Sigmoid colon (tissue), 7 donors: ENCODE measurements around the gene MYORG. TPM values are rescaled to one million over a fixed set of nuclear protein-coding genes. Genes with fewer than 3 reads are reported as not detected.
"Not testable (repeated sequence)": the region's sequence is repeated elsewhere in the genome, so short reads cannot be mapped to it uniquely, and the experiment has no call there.

ENCODE experiments used
- DNase-seq: peaks from one replicate; pipeline ENCODE4 v3.0.0-alpha.2; 2019
- H3K27ac ChIP-seq, 4 donors: fragments of 200-600 bp; sonication (generic); one replicate each; pipeline ENCODE4 v1.5.1; 2016 to 2019; ENCODE audit warnings: mild to moderate bottlenecking in 1 of 4
- H3K27me3 ChIP-seq, 3 donors: fragments of 200-600 bp; sonication (generic); one replicate each; pipeline ENCODE4 v1.5.1; 2019; ENCODE audit warnings: mild to moderate bottlenecking in 1 of 3
- H3K36me3 ChIP-seq, 4 donors: fragments of 200-600 bp; sonication (generic); one replicate each; pipeline ENCODE4 v1.5.1; 2016 to 2019
- H3K4me1 ChIP-seq, 4 donors: fragments of 200-600 bp; sonication (generic); one replicate each; pipeline ENCODE4 v1.5.1; 2017 to 2019
- H3K4me3 ChIP-seq, 4 donors: fragments of 200-600 bp; sonication (generic); one replicate each; pipeline ENCODE4 v1.5.1; 2017 to 2019; ENCODE audit warnings: mild to moderate bottlenecking in 2 of 4, moderate library complexity in 1 of 4
- H3K9me3 ChIP-seq, 4 donors: fragments of 200-600 bp in 3 of 4; sonication (generic) in 3 of 4; one replicate each; pipeline versions ENCODE4 v1.5.1 to v1.6.1; 2013 to 2019
- CTCF ChIP-seq, 4 experiments: fragments of 450-650 bp in 3 of 4; fragments of 200-600 bp in 1 of 4; IDR thresholded peaks; one replicate each; pipeline ENCODE4 v1.5.1; 2016 to 2019; ENCODE audit warnings: antibody characterized with exemption in 4 of 4, mild to moderate bottlenecking in 3 of 4, moderate library complexity in 2 of 4
- EP300 ChIP-seq, 4 donors: sonication (generic); formaldehyde crosslinking; IDR thresholded peaks; one replicate each; pipeline ENCODE4 v1.6.1; 2017; ENCODE audit warnings: antibody characterized with exemption in 4 of 4
- POLR2A ChIP-seq, 2 donors: fragments of 450-650 bp; IDR thresholded peaks; one replicate each; pipeline ENCODE4 v1.6.1; 2016; ENCODE audit warnings: antibody characterized with exemption in 2 of 2, mild to moderate bottlenecking in 2 of 2, moderate library complexity in 2 of 2
- POLR2AphosphoS5 ChIP-seq, 4 donors: sonication (generic); formaldehyde crosslinking; IDR thresholded peaks; one replicate each; pipeline ENCODE4 v1.6.1; 2017; ENCODE audit warnings: antibody characterized with exemption in 4 of 4
- WGBS, 2 donors: extraction: QIAGEN DNeasy Blood & Tissue Kit; methylation state at CpG; one replicate each; pipeline ENCODE4 v1.1.7; 2013; 5-methylcytosine and 5-hydroxymethylcytosine counted together
- intact Hi-C: fragments of 100-400 bp; cut with DNase I; formaldehyde crosslinking; loops from one replicate; pipeline ENCODE4 v1.15.1; 2023
- polyA plus RNA-seq, 3 donors: library from polyadenylated mRNA; stranded (reverse); fragments of 200-250 nt; gene quantifications; one replicate each; pipeline ENCODE4 v1.2.3, GENCODE V29; 2013
- total RNA-seq, 4 donors: library from RNA; depleted of rRNA; stranded (reverse); fragments of >200 nt; gene quantifications; one replicate each; pipeline ENCODE4 v1.1.0, GENCODE V29; 2016
- donor health status: healthy with polysubstance abuse.
- donor health status: Bipolar disorder and iron deficiency.
- donor health status: healthy.

Gene MYORG
- total and polyA plus RNA-seq, 7 donors: 3.0 to 23.5 (median 18.5) TPM

DNA sequence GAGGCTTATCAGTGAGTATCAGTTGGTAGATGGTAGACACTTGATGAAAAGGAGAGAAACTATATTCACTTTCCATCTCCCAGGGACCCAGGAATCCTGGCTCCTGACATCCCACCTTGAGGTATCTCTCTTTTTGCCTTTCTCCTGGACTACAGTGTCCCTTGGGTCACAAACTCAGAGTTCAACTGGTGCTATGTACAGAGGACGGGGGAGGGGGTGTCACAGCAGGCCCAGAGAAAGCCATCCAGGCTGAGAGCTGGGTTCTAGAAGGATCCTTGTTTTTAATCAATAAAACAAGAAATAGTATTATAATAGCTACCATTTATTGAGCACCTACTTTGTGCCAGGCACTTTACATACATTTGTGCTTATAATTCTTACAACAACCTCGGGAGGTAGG lies 10.3 kb downstream of the MYORG start:
- intact Hi-C loops: no loop called here
- Histone ChIP-seq H3K9me3 (no peaks in the 10 kb centered on the region), H3K27ac (no peak overlapping the region), H3K4me1 (peaks cover 0 to 39% (median 32%) of the 10 kb centered on the region in 4 donors), H3K36me3 (peaks cover 5 to 17% (median 12%) of the 10 kb centered on the region in 4 donors), H3K4me3 (no peak overlapping the region), H3K27me3 (no peaks in the 10 kb centered on the region)
- TF ChIP-seq POLR2A (IDR thresholded peaks at IDR 0.05) (no peak), POLR2AphosphoS5 (IDR thresholded peaks at IDR 0.05) (no peak), EP300 (IDR thresholded peaks at IDR 0.05) (no peak)
- no peak for DNase-seq
- WGBS, 2 donors: 93 to 96% methylated on average over 2 of the region's 2 CpGs

DNA sequence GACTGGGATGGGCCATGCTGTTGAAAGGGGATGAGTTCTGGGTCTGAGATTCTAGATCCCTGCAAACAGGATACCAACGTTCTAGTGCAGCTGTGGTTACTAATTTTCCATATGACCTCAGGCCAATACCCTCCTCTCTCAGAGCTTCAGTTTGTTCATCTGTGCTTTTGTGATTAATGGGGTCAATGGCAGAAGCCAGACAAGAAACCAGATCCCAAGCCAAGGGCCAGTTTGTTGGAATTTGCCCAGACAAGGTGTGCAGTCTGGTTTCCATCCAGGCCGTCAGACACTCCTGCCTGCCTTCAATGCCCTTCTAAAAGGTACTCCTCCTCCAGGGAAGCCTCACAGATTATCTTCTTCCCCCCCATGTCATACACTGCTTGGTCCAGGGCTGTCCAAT lies 11.4 kb downstream of the MYORG start:
- intact Hi-C loops: no loop called here
- 61 to 86% methylated on average over 2 of the region's 2 CpGs for WGBS, 2 donors

GRCh38 chr9:34363619-34364351 lies 12.9 kb downstream of the MYORG start:
- H3K36me3 ChIP-seq: no peaks in the 10 kb centered on the region
- TF ChIP-seq POLR2AphosphoS5 (IDR thresholded peaks at IDR 0.05): no peak
- TF ChIP-seq CTCF (IDR thresholded peaks at IDR 0.05): no peak
- TF ChIP-seq EP300 (IDR thresholded peaks at IDR 0.05): no peak
- TF ChIP-seq POLR2A (IDR thresholded peaks at IDR 0.05): no peak
- no peaks in the 10 kb centered on the region for H3K27me3 ChIP-seq
- peaks cover 0 to 22% (median 15%) of the 10 kb centered on the region in 4 donors for H3K4me1 ChIP-seq
- peak; percentile 44 for DNase-seq
- no peak overlapping the region for H3K4me3 ChIP-seq
- intact Hi-C loops: no loop called here
- peak overlapping the region; percentile 23 to 39 (median 32) for H3K27ac ChIP-seq
- H3K9me3 ChIP-seq: no peaks in the 10 kb centered on the region
- 64 to 87% methylated on average over 13 of the region's 13 CpGs for WGBS, 2 donors

More for the DNA sequence above, 11.4 kb downstream of the MYORG start:
- Histone ChIP-seq H3K4me3 (no peak overlapping the region), H3K9me3 (no peaks in the 10 kb centered on the region), H3K36me3 (peaks cover 0 to 7% (median 3%) of the 10 kb centered on the region in 4 donors), H3K27ac (peak overlapping the region in 1 of 4 donors; percentile 34), H3K4me1 (peaks cover 0 to 28% (median 21%) of the 10 kb centered on the region in 4 donors), H3K27me3 (no peaks in the 10 kb centered on the region)
- TF ChIP-seq POLR2A (IDR thresholded peaks at IDR 0.05) (no peak), EP300 (IDR thresholded peaks at IDR 0.05) (no peak), CTCF (IDR thresholded peaks at IDR 0.05) (no peak), POLR2AphosphoS5 (IDR thresholded peaks at IDR 0.05) (peak in 1 of 4 donors; percentile 26)
- no peak for DNase-seq

GRCh38 chr9:34362614-34363214 lies 14.0 kb downstream of the MYORG start:
- H3K27ac ChIP-seq: no peak overlapping the region
- WGBS, 2 donors: 90% methylated on average over 4 of the region's 4 CpGs
- intact Hi-C loops: no loop called here

DNA sequence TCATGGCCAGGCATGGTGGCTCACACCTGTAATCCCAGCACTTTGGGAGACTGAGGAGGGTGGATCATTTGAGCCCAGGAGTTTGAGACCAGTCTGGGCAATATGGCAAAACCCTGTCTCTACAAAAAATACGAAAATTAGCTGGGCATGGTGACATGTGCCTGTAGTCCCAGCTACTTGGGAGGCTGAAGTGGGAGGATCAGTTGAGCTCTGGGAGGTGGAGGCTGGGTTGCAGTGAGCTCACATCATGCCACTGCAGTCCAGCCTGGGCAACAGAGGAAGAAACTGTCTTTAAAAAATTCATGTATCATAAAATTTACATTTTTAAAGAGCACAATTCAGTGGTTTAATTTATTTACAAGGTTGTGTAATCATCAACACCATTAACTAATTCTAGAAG lies 23.7 kb downstream of the MYORG start:
- intact Hi-C loops, H3K9me3 ChIP-seq, DNase-seq, H3K27me3 ChIP-seq, H3K36me3 ChIP-seq, H3K4me3 ChIP-seq, H3K27ac ChIP-seq, H3K4me1 ChIP-seq: not testable (repeated sequence)
- 69 to 89% methylated on average over 1 of the region's 1 CpG for WGBS, 2 donors

More at GRCh38 chr9:34362614-34363214, 14.0 kb downstream of the MYORG start:
- Histone ChIP-seq H3K4me1 (peaks cover 0 to 22% (median 15%) of the 10 kb centered on the region in 4 donors), H3K9me3 (no peaks in the 10 kb centered on the region), H3K36me3 (no peaks in the 10 kb centered on the region), H3K4me3 (no peak overlapping the region), H3K27me3 (no peaks in the 10 kb centered on the region)
- DNase-seq: peak; percentile 14
- no peak for TF ChIP-seq CTCF (IDR thresholded peaks at IDR 0.05)
- TF ChIP-seq EP300 (IDR thresholded peaks at IDR 0.05): no peak
- TF ChIP-seq POLR2AphosphoS5 (IDR thresholded peaks at IDR 0.05): no peak
- no peak for TF ChIP-seq POLR2A (IDR thresholded peaks at IDR 0.05)

DNA sequence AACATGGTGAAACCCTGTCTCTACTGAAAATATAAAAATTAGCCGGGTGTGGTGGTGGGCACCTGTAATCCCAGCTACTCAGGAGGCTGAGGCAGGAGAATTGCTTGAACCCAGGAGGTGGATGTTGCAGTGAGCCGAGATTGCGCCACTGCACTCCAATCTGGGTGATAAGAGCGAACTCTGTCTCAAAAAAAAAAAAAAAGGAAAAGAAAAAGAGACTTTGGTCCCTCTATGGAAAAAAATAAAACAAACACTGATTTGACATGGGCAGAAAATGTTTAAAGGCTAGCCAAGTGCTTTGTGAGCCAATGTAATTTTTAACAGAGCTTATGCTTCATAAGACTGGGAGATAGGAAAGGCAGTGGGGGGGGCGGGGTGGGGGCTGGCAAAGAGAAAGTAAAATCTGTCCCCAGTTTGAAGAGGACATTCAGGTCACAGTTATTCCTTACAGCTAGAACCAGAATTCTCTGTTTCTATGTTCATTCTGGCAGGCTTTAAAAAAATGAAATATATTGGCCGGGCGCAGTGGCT lies 24.5 kb downstream of the MYORG start:
- H3K27ac ChIP-seq, DNase-seq, H3K4me3 ChIP-seq, H3K4me1 ChIP-seq, H3K9me3 ChIP-seq, H3K27me3 ChIP-seq, H3K36me3 ChIP-seq, intact Hi-C loops: not testable (repeated sequence)
- 26 to 71% methylated on average over 7 of the region's 7 CpGs for WGBS, 2 donors
